ENCODE data around the gene CASK.

The CASK gene

GRCh38 chrX:41868392-41868977 lies 54.9 kb downstream of the CASK start:
- H3K4me3 ChIP-seq (ENCODE audit: low read length) = no peak overlapping the region
- no peak for TF ChIP-seq CTCF (IDR thresholded peaks at IDR 0.05; ENCODE audit: insufficient read depth, low read depth, low read length, missing control alignments)
- no peak for DNase-seq (ENCODE audit: low read depth)

- no peak for TF ChIP-seq CTCF (IDR thresholded peaks at IDR 0.05; ENCODE audit: insufficient read depth, low read depth, low read length, missing control alignments)
- H3K4me3 ChIP-seq (ENCODE audit: low read length) = no peak overlapping the region
- no peak for DNase-seq (ENCODE audit: low read depth)
These were observed 59.8 kb downstream of the CASK start for GRCh38 chrX:41863343-41864203.

GRCh38 chrX:41862562-41863184 lies 60.7 kb downstream of the CASK start:
- H3K4me3 ChIP-seq (ENCODE audit: low read length) = no peak overlapping the region
- DNase-seq (ENCODE audit: low read depth) = no peak
- no peak for TF ChIP-seq CTCF (IDR thresholded peaks at IDR 0.05; ENCODE audit: insufficient read depth, low read depth, low read length, missing control alignments)

- no peak overlapping the region for H3K4me3 ChIP-seq (ENCODE audit: low read length)
- TF ChIP-seq CTCF (IDR thresholded peaks at IDR 0.05; ENCODE audit: insufficient read depth, low read depth, low read length, missing control alignments) = no peak
- no peak for DNase-seq (ENCODE audit: low read depth)
These were observed 65.1 kb downstream of the CASK start for GRCh38 chrX:41858161-41858775.

- H3K4me3 ChIP-seq (ENCODE audit: low read length) = no peak overlapping the region
- no peak for DNase-seq (ENCODE audit: low read depth)
- no peak for TF ChIP-seq CTCF (IDR thresholded peaks at IDR 0.05; ENCODE audit: insufficient read depth, low read depth, low read length, missing control alignments)
These were observed 65.7 kb downstream of the CASK start for GRCh38 chrX:41857670-41858069.

GRCh38 chrX:41846714-41847113 lies 76.6 kb downstream of the CASK start:
- TF ChIP-seq CTCF (IDR thresholded peaks at IDR 0.05; ENCODE audit: insufficient read depth, low read depth, low read length, missing control alignments) = no peak
- no peak overlapping the region for H3K4me3 ChIP-seq (ENCODE audit: low read length)
- DNase-seq (ENCODE audit: low read depth) = no peak
